NB4 (cell line): ENCODE results near the gene PPP2R5B.

Experiments used
- CTCF ChIP-seq: IDR thresholded peaks from one replicate; pipeline ENCODE4 v1.5.1; 2012; ENCODE audit warnings: low read depth, low read length
- MAX ChIP-seq: IDR thresholded peaks from 2 replicates; pipeline ENCODE4 v1.6.1; 2011; ENCODE audit warnings: low read depth, low read length
- MYC ChIP-seq: IDR thresholded peaks from 2 replicates; pipeline ENCODE4 v1.6.1; 2011; ENCODE audit warnings: low read depth, low read length
- POLR2A ChIP-seq: IDR thresholded peaks from 2 replicates; pipeline ENCODE4 v1.6.1; 2011; ENCODE audit warnings: mild to moderate bottlenecking; ENCODE audit not compliant: insufficient read length; ENCODE audit errors: extremely low read depth

DNA sequence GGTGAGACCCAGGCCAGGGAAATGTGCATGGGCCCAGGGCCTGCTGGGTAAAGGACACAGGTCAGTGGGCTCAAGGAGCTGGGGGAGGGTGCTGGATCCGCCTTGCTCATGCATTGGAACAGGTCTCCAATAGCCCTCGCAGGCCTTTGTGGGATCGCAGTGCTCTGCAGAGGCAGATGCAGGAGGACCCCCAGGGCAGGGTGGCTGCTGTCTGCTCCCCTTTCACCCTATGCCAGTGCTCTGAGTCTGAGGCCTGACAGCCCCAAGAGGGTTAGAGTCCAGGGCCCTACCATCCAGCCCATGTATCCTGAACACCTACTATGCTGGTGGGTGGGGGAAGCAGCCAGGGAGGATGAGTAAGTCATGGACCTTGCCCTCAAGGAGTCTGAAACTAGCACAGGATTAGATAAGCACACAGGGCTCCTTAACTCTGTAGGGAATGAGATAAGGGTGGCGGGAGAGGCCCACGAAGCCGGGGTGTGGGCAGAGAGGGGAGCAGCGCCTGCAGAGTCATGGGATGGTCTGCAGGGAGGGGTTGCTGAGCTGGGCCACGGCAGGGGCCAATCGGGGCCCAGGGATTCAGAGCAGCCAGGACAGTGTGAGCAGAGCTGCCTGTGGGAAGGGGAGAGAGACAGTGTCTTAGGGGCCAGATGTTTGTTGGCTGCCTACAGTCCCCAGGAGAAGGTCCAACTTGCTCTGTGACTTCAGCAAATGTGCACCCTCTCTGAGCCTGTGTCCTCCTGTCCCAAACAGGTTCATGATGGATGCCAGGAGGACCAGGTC is 35.6 kb upstream of the PPP2R5B start:
- TF ChIP-seq CTCF: no peak
- no peak for TF ChIP-seq MAX
- no peak for TF ChIP-seq POLR2A
- TF ChIP-seq MYC: no peak
